PC-9 (cell line): ENCODE results near the gene WBP4. TPM values are rescaled to one million over a fixed set of nuclear protein-coding genes. Genes with fewer than 3 reads are reported as not detected.

Experiments
- BruUV-seq: library from RNA; stranded (reverse); fragments of 400-500 nt; replicated peaks from 2 replicates; lab custom pipeline; 2021; lab: Mats Ljungman, UMichigan
- CTCF ChIA-PET: fragments of 300-600 bp; sonication (Branson Sonifier 250); formaldehyde crosslinking; loops from one replicate; lab custom pipeline; 2022; ENCODE audit warnings: antibody characterized with exemption; lab: Charles Lee
- POLR2A ChIA-PET: fragments of 300-600 bp; sonication (Branson Sonifier 250); formaldehyde crosslinking; loops from one replicate; lab custom pipeline; 2022; ENCODE audit warnings: antibody characterized with exemption; ENCODE audit not compliant: unreplicated experiment; lab: Charles Lee
- DNase-seq, 2 experiments: peaks; one replicate each; pipeline versions ENCODE4 v3.0.0 to v3.0.0-alpha.2; 2015 to 2022; ENCODE audit warnings: mixed read lengths in 1 of 2
- H2AFZ ChIP-seq: fragments of 200-600 bp; sonication (generic); 2 replicates; pipeline ENCODE4 v1.8.1; 2017; ENCODE audit warnings: antibody characterized with exemption
- H3F3A ChIP-seq: fragments of 200-600 bp; sonication (generic); 2 replicates; pipeline ENCODE4 v1.8.1; 2017; ENCODE audit warnings: antibody characterized with exemption, mild to moderate bottlenecking, low read depth; ENCODE audit not compliant: insufficient read depth
- H3K27ac ChIP-seq: fragments of 200-600 bp; sonication (generic); 2 replicates; pipeline ENCODE4 v1.6.1; 2016; ENCODE audit warnings: mixed run types
- H3K27me3 ChIP-seq: fragments of 200-600 bp; sonication (generic); 2 replicates; pipeline ENCODE4 v1.6.1; 2016; ENCODE audit warnings: low read depth, mixed run types; ENCODE audit not compliant: insufficient read depth
- H3K36me3 ChIP-seq: fragments of 200-600 bp; sonication (generic); 2 replicates; pipeline ENCODE4 v1.6.1; 2016; ENCODE audit warnings: low read depth, mixed run types
- H3K4me1 ChIP-seq: fragments of 200-600 bp; sonication (generic); replicated peaks from 2 replicates; pipeline ENCODE4 v1.6.1; 2016; ENCODE audit warnings: mixed run types; ENCODE audit not compliant: insufficient read depth
- H3K4me2 ChIP-seq: fragments of 200-600 bp; sonication (generic); 2 replicates; pipeline ENCODE4 v1.6.1; 2017; ENCODE audit warnings: mixed run types
- H3K4me3 ChIP-seq: fragments of 200-600 bp; sonication (generic); 2 replicates; pipeline ENCODE4 v1.6.1; 2016; ENCODE audit warnings: mixed run types
- H3K79me2 ChIP-seq: fragments of 200-600 bp; sonication (generic); 2 replicates; pipeline ENCODE4 v1.6.1; 2017; ENCODE audit warnings: low read depth, mixed run types
- H3K9me2 ChIP-seq: fragments of 200-600 bp; sonication (generic); 2 replicates; pipeline ENCODE4 v1.8.1; 2017; ENCODE audit warnings: mild to moderate bottlenecking; ENCODE audit not compliant: insufficient read depth
- H3K9me3 ChIP-seq: fragments of 200-600 bp; sonication (generic); 2 replicates; pipeline ENCODE4 v1.8.1; 2016; ENCODE audit warnings: low read depth; ENCODE audit not compliant: insufficient read depth
- H4K20me1 ChIP-seq: fragments of 200-600 bp; sonication (generic); 2 replicates; pipeline ENCODE4 v1.8.1; 2017; ENCODE audit not compliant: insufficient read depth
- CTCF ChIP-seq: fragments of 200-600 bp; sonication (generic); conservative IDR thresholded peaks from 2 replicates; pipeline ENCODE4 v1.6.1; 2017; ENCODE audit warnings: mixed run types, antibody characterized with exemption, mild to moderate bottlenecking, moderate library complexity
- EZH2 ChIP-seq: fragments of 200-600 bp; sonication (generic); IDR thresholded peaks from 2 replicates; pipeline ENCODE4 v1.8.0; 2017; ENCODE audit warnings: antibody characterized with exemption, low read depth
- intact Hi-C: fragments of 100-400 bp; cut with micrococcal nuclease; formaldehyde crosslinking; loops from one replicate; pipeline ENCODE4 v1.10.0; 2022; ENCODE audit not compliant: unreplicated experiment
- total RNA-seq: library from RNA; stranded (reverse); gene quantifications from 2 replicates; pipeline ENCODE4 v1.2.3, GENCODE V29; 2021

The WBP4 gene
- total RNA-seq, 1 experiment from 2014 or later, result 6.3 TPM

GRCh38 chr13:41056826-41057711, 4.2 kb upstream of the WBP4 start:
- H3K36me3 ChIP-seq, result no peaks in the 10 kb centered on the region; the same call in 1 of the 2 replicates
- H3K4me3 ChIP-seq, result no peak overlapping the region
- H3K79me2 ChIP-seq, result peaks cover 83% of the 10 kb centered on the region
- ChIA-PET CTCF (no interaction called here), POLR2A (no interaction called here)
- BruUV-seq, result no TSS peak
- H3K4me1 ChIP-seq, result peaks cover 23% of the 10 kb centered on the region
- H3K27me3 ChIP-seq, result no peaks in the 10 kb centered on the region
- intact Hi-C loops, result no loop called here
- H3K27ac ChIP-seq, result no peak overlapping the region
- H2AFZ ChIP-seq, result no peak overlapping the region
- TF ChIP-seq CTCF (no peak), EZH2 (no peak)
- H3F3A ChIP-seq, result peaks cover 21% of the 10 kb centered on the region; the same call in 1 of the 2 replicates
- no peak for DNase-seq
- H3K4me2 ChIP-seq, result 0 out of 2 replicates have a peak overlapping the region, but pooled peaks have one; percentile 93
- H3K9me2 ChIP-seq, result no peaks in the 10 kb centered on the region
- H3K9me3 ChIP-seq, result no peaks in the 10 kb centered on the region
- H4K20me1 ChIP-seq, result no peaks in the 10 kb centered on the region

GRCh38 chr13:41058295-41059070, 2.8 kb upstream of the WBP4 start:
- ChIA-PET POLR2A (interaction anchor here (0.7 kb wide), 1 partner anchor 88 kb away, joined by 9 read pairs; no protein-coding TSS in a partner anchor), CTCF (no interaction called here)
- peaks cover 83% of the 10 kb centered on the region for H3K79me2 ChIP-seq
- H3K9me2 ChIP-seq, result no peaks in the 10 kb centered on the region
- no peaks in the 10 kb centered on the region for H3K9me3 ChIP-seq
- no peaks in the 10 kb centered on the region for H3K27me3 ChIP-seq
- peaks cover 18% of the 10 kb centered on the region; the same call in 1 of the 2 replicates for H3F3A ChIP-seq
- intact Hi-C loops, result loop anchor here (2.0 kb wide), 1 partner anchor 138 kb away; no protein-coding TSS in a partner anchor
- no peaks in the 10 kb centered on the region for H4K20me1 ChIP-seq
- peak overlapping the region; percentile 98; the same call in 1 of the 2 replicates for H3K27ac ChIP-seq
- peak overlapping the region; percentile 79 for H3K4me3 ChIP-seq
- DNase-seq, result no peak
- no peak for TF ChIP-seq EZH2
- TF ChIP-seq CTCF, result no peak
- H3K36me3 ChIP-seq, result no peaks in the 10 kb centered on the region; the same call in 1 of the 2 replicates
- no peak overlapping the region for H2AFZ ChIP-seq
- H3K4me2 ChIP-seq, result peak overlapping the region; percentile 93
- peaks cover 29% of the 10 kb centered on the region for H3K4me1 ChIP-seq
- BruUV-seq, result no TSS peak

DNA sequence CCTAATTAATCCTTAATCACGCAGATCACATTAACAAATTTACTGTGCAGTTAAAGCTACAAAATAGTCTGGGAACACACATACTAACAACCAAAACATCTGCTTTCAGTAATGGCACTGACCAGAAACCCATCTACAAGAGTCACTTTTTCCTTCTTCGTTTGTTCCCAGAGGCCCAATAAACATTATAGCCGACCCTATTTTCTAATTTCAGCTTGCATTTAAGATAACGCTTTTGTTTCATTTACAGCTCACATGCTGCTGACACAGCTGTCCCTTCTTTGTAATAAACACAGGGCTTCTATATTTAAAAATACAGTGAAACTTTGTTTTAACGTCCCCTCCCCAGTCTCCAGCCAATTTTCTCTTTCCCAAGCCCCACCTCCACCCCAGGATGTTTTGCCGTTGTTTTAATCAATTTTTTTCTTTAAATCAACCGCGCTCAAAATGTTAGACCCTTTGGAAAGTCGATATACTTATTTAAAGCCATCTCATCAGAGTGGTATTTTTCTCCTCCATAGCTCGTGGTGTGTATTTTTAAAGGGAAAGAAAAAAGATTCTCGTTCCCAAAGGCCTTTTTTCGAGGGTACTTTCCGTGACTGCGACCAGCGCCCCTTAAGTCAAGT, 1.7 kb upstream of the WBP4 start:
- H3K9me2 ChIP-seq, result no peaks in the 10 kb centered on the region
- intact Hi-C loops, result loop anchor here (2.0 to 5.0 kb wide), 4 partner anchors 41 to 287 kb away; partner anchors contain the start of genes ELF1, MRPS31 and SLC25A15
- no peak for DNase-seq
- H3F3A ChIP-seq, result peaks cover 15% of the 10 kb centered on the region; the same call in 1 of the 2 replicates
- H3K27ac ChIP-seq, result peak overlapping the region; percentile 98
- H3K4me2 ChIP-seq, result peak overlapping the region; percentile 93
- H3K4me1 ChIP-seq, result peaks cover 32% of the 10 kb centered on the region
- no TSS peak for BruUV-seq
- H3K4me3 ChIP-seq, result peak overlapping the region; percentile 79
- ChIA-PET CTCF (interaction anchor here (0.6 kb wide), 1 partner anchor 93 kb away, joined by 3 read pairs; no protein-coding TSS in a partner anchor), POLR2A (interaction anchor here (0.7 kb wide), 1 partner anchor 90 kb away, joined by 9 read pairs; no protein-coding TSS in a partner anchor)
- TF ChIP-seq CTCF (no peak), EZH2 (no peak)
- H3K9me3 ChIP-seq, result no peaks in the 10 kb centered on the region
- no peaks in the 10 kb centered on the region for H3K36me3 ChIP-seq
- no peaks in the 10 kb centered on the region for H4K20me1 ChIP-seq
- H3K27me3 ChIP-seq, result no peaks in the 10 kb centered on the region
- H3K79me2 ChIP-seq, result peaks cover 82% of the 10 kb centered on the region
- peak overlapping the region; percentile 91 for H2AFZ ChIP-seq
